Tongue (tissue), 3 donors: ENCODE data around the gene MAP3K12. TPM values are rescaled to one million over a fixed set of nuclear protein-coding genes. Genes with fewer than 3 reads are reported as not detected.

Source experiments
- DNase-seq: peaks from one replicate; pipeline ENCODE4 v3.0.0-alpha.2; 2015
- small RNA-seq: library from RNA; depleted of rRNA; stranded (forward); fragments of <200 nt; gene quantifications from one replicate; pipeline ENCODE3, GENCODE V24; 2014; ENCODE audit warnings: low replicate concordance
- total RNA-seq: library from RNA; depleted of rRNA; stranded (reverse); fragments of >200 nt; gene quantifications from one replicate; pipeline ENCODE4 v1.2.3, GENCODE V29; 2014

MAP3K12 gene
- total RNA-seq, 1 donor from 2014 or later, result 17.3 TPM

DNA sequence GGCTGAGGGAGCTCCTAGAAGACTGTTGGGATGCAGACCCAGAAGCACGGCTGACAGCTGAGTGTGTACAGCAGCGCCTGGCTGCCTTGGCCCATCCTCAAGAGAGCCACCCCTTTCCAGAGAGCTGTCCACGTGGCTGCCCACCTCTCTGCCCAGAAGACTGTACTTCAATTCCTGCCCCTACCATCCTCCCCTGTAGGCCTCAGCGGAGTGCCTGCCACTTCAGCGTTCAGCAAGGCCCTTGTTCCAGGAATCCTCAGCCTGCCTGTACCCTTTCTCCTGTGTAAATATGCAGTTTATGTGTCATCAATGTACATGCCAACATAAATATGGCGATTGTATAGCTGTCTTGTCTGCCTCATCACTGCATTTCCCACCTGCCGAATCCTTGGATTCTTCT is 68.1 kb downstream of the MAP3K12 start:
- DNase-seq, result no peak

DNA sequence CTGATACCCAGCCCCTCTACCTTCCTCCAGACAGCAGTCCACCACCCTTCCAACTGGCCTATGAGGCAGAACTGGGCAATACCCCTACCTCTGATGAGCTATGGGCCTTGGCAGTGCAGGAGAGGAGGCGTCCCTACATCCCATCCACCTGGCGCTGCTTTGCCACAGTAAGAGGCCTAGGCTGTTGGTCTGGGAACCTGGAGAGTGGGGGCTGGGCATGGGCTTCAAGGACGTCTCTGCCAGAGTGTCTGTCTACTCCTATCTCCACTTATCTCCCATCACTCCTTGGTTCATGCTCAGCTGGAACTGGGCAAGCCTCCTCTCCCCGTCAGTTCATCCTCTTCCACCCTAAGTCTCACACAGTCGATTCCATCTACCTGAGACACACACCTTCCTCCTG is 69.1 kb downstream of the MAP3K12 start:
- no peak for DNase-seq

Small RNA genes within 50 kb of the gene (small RNA-seq; reads per million reads assigned to genes)
- gene AC023509.3, result not detected

Other genes with a start within 250 kb of the MAP3K12 start
- gene ESPL1, start 231.2 kb downstream of the MAP3K12 start, total RNA-seq, result 8.9 TPM
- 300 TPM for gene PFDN5, start 203.9 kb downstream of the MAP3K12 start, total RNA-seq
- 29.5 TPM for gene MYG1, start 199.8 kb downstream of the MAP3K12 start, total RNA-seq
- 46.0 TPM for gene AAAS, start 177.8 kb downstream of the MAP3K12 start, total RNA-seq
- gene SP7, start 163.1 kb downstream of the MAP3K12 start, total RNA-seq, result not detected
- gene SP1, start 119.3 kb downstream of the MAP3K12 start, total RNA-seq, result 53.1 TPM
- not detected for gene AMHR2, start 75.6 kb downstream of the MAP3K12 start, total RNA-seq
- 13.0 TPM for gene PRR13, start 57.7 kb downstream of the MAP3K12 start, total RNA-seq
- gene PCBP2, start 47.4 kb downstream of the MAP3K12 start, total RNA-seq, result 300 TPM
- 16.1 TPM for gene TARBP2, start 1.8 kb upstream of the MAP3K12 start, total RNA-seq
- not detected for gene NPFF, start 8.0 kb upstream of the MAP3K12 start, total RNA-seq
- 21.1 TPM for gene ATF7, start 126.9 kb upstream of the MAP3K12 start, total RNA-seq
- gene ATP5MC2, start 176.6 kb upstream of the MAP3K12 start, total RNA-seq, result 241 TPM
- gene CALCOCO1, start 228.0 kb upstream of the MAP3K12 start, total RNA-seq, result 137 TPM